ENCODE results near the gene MYO5A.

MYO5A gene

DNA sequence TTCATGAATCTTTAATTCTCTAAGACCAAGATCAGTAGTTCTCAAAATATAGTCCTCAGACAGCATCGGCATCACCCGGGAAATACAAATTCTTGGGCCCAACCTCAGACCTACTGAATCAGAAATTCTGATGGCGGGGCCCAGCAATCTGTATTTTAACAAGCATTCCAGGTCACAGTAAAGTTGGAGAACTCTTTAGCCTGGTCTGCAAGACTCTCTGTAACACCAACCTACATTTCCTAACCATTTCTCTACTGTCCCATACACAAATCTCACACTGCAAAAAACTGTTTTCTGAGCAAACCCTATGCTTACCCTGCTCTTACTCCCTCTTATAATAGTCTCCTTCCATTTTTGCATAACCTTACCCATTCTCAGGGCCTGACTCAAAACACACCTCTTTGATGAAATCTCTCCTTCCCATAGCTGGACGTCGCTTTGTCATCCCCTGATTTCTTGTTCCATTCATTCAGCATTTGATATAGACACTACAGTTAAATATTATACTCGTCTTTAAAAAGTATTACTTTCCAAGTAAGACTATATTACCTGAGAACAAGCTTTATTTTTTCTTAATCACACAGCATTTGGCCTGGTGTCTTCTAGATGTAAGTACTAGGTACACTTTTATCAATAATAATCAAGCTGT, 149.8 kb downstream of the MYO5A start:
- Histone ChIP-seq H3K79me2 (ENCODE audit: low read length) (peaks cover 20% of the 10 kb centered on the region), H4K20me1 (ENCODE audit: insufficient read depth, low read length) (no peaks in the 10 kb centered on the region), H3F3A (ENCODE audit: insufficient read depth, low read length) (peaks cover 45% of the 10 kb centered on the region), H3K4me3 (ENCODE audit: low read length) (peak overlapping the region; percentile 20; the same call in 1 of the 2 replicates), H3K9me2 (replicated peaks; ENCODE audit: insufficient read depth, low read length) (no peaks in the 10 kb centered on the region), H3K9me3 (replicated peaks; ENCODE audit: insufficient read depth, low read length) (no peaks in the 10 kb centered on the region), H2AFZ (ENCODE audit: low read length) (no peak overlapping the region), H3K27ac (ENCODE audit: low read length) (peak overlapping the region; percentile 96), H3K27me3 (replicated peaks; ENCODE audit: insufficient read depth, low read length) (no peaks in the 10 kb centered on the region), H3K4me1 (ENCODE audit: low read length) (peaks cover 39% of the 10 kb centered on the region), H3K9ac (ENCODE audit: low read length) (peak overlapping the region; percentile 72), H3K36me3 (replicated peaks; ENCODE audit: insufficient read depth, low read length) (peaks cover 23% of the 10 kb centered on the region), H3K4me2 (ENCODE audit: low read depth, low read length) (peak overlapping the region; percentile 64; the same call in 1 of the 2 replicates)
- TF ChIP-seq EZH2 (optimal IDR thresholded peaks at IDR 0.05; ENCODE audit: low read depth, low read length) = no peak
- TF ChIP-seq EZH2phosphoT487 (IDR thresholded peaks at IDR 0.05; ENCODE audit: low read length) = no peak
- TF ChIP-seq, protein P1, sequence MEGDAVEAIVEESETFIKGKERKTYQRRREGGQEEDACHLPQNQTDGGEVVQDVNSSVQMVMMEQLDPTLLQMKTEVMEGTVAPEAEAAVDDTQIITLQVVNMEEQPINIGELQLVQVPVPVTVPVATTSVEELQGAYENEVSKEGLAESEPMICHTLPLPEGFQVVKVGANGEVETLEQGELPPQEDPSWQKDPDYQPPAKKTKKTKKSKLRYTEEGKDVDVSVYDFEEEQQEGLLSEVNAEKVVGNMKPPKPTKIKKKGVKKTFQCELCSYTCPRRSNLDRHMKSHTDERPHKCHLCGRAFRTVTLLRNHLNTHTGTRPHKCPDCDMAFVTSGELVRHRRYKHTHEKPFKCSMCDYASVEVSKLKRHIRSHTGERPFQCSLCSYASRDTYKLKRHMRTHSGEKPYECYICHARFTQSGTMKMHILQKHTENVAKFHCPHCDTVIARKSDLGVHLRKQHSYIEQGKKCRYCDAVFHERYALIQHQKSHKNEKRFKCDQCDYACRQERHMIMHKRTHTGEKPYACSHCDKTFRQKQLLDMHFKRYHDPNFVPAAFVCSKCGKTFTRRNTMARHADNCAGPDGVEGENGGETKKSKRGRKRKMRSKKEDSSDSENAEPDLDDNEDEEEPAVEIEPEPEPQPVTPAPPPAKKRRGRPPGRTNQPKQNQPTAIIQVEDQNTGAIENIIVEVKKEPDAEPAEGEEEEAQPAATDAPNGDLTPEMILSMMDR (IDR thresholded peaks at IDR 0.05; ENCODE audit: low read length) = no peak
- no peak for DNase-seq

DNA sequence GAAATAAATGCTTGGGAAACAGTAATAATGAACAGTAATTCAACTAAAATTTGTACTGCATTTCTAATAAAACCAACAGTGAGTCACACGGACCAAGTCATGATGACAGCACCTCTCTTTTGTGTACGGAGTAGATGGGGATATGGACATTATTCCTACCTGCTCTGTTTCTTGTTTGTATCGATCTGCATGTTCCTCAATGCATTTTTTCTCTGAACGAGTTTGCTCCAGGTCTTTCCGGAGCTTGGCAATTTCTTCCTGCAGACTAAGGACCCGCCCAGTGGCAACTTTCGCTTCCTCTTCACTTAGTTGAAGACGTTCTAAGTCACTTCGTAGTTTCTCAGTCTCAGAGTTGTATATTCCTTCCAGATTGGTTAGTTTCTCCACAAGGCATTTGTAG, 158.7 kb downstream of the MYO5A start:
- peaks cover 7% of the 10 kb centered on the region; the same call in 1 of the 2 replicates for H3F3A ChIP-seq (ENCODE audit: insufficient read depth, low read length)
- H3K4me3 ChIP-seq (ENCODE audit: low read length) = peak overlapping the region; percentile 1; the same call in 1 of the 2 replicates
- no peak overlapping the region for H2AFZ ChIP-seq (ENCODE audit: low read length)
- peaks cover 11% of the 10 kb centered on the region for H3K36me3 ChIP-seq (replicated peaks; ENCODE audit: insufficient read depth, low read length)
- H3K9me3 ChIP-seq (replicated peaks; ENCODE audit: insufficient read depth, low read length) = no peaks in the 10 kb centered on the region
- H4K20me1 ChIP-seq (ENCODE audit: insufficient read depth, low read length) = no peaks in the 10 kb centered on the region
- peak overlapping the region; percentile 22; the same call in 1 of the 2 replicates for H3K4me2 ChIP-seq (ENCODE audit: low read depth, low read length)
- H3K79me2 ChIP-seq (ENCODE audit: low read length) = peaks cover 11% of the 10 kb centered on the region; the same call in 1 of the 2 replicates
- H3K27me3 ChIP-seq (replicated peaks; ENCODE audit: insufficient read depth, low read length) = no peaks in the 10 kb centered on the region
- TF ChIP-seq, protein P1 (IDR thresholded peaks at IDR 0.05; ENCODE audit: low read length) = no peak
- TF ChIP-seq EZH2phosphoT487 (IDR thresholded peaks at IDR 0.05; ENCODE audit: low read length) = no peak
- TF ChIP-seq EZH2 (optimal IDR thresholded peaks at IDR 0.05; ENCODE audit: low read depth, low read length) = no peak
- H3K9ac ChIP-seq (ENCODE audit: low read length) = no peak overlapping the region
- H3K4me1 ChIP-seq (ENCODE audit: low read length) = peaks cover 5% of the 10 kb centered on the region; the same call in 1 of the 2 replicates
- peak overlapping the region; percentile 38; the same call in 1 of the 2 replicates for H3K27ac ChIP-seq (ENCODE audit: low read length)
- peak; percentile 12 for DNase-seq
- H3K9me2 ChIP-seq (replicated peaks; ENCODE audit: insufficient read depth, low read length) = no peaks in the 10 kb centered on the region

- peaks cover 11% of the 10 kb centered on the region for H3K36me3 ChIP-seq (replicated peaks; ENCODE audit: insufficient read depth, low read length)
These were observed 159.2 kb downstream of the MYO5A start for GRCh38 chr15:52369455-52369854.

More at GRCh38 chr15:52369455-52369854, 159.2 kb downstream of the MYO5A start:
- Histone ChIP-seq H3K9ac (ENCODE audit: low read length) (no peak overlapping the region), H3K4me2 (ENCODE audit: low read depth, low read length) (no peak overlapping the region), H3K27ac (ENCODE audit: low read length) (no peak overlapping the region), H3K9me3 (replicated peaks; ENCODE audit: insufficient read depth, low read length) (no peaks in the 10 kb centered on the region), H3K27me3 (replicated peaks; ENCODE audit: insufficient read depth, low read length) (no peaks in the 10 kb centered on the region), H3K9me2 (replicated peaks; ENCODE audit: insufficient read depth, low read length) (no peaks in the 10 kb centered on the region), H3K79me2 (ENCODE audit: low read length) (peaks cover 11% of the 10 kb centered on the region; the same call in 1 of the 2 replicates), H3F3A (ENCODE audit: insufficient read depth, low read length) (peaks cover 7% of the 10 kb centered on the region; the same call in 1 of the 2 replicates), H3K4me3 (ENCODE audit: low read length) (no peak overlapping the region), H3K4me1 (ENCODE audit: low read length) (peaks cover 5% of the 10 kb centered on the region; the same call in 1 of the 2 replicates), H2AFZ (ENCODE audit: low read length) (no peak overlapping the region), H4K20me1 (ENCODE audit: insufficient read depth, low read length) (no peaks in the 10 kb centered on the region)
- DNase-seq = no peak
- no peak for TF ChIP-seq EZH2 (optimal IDR thresholded peaks at IDR 0.05; ENCODE audit: low read depth, low read length)
- TF ChIP-seq, protein P1 (IDR thresholded peaks at IDR 0.05; ENCODE audit: low read length) = no peak
- no peak for TF ChIP-seq EZH2phosphoT487 (IDR thresholded peaks at IDR 0.05; ENCODE audit: low read length)

Data from MM.1S (cell line).